HEK293 (cell line): Measurements from ENCODE around the gene DHPS.

ENCODE experiments used
- CTCF ChIA-PET: fragments of 350-600 bp; formaldehyde crosslinking; extraction: SDS; loops from one replicate; lab custom pipeline; 2021; ENCODE audit warnings: antibody characterized with exemption; lab: Yijun Ruan, JAX
- POLR2A ChIA-PET: fragments of 300-600 bp; formaldehyde crosslinking; extraction: SDS; loops from one replicate; lab custom pipeline; 2020; ENCODE audit warnings: antibody characterized with exemption, inconsistent platforms; lab: Yijun Ruan, JAX
- H3K27ac ChIP-seq: fragments of 200-500 bp; sonication (Bioruptor generic); 2 replicates; pipeline ENCODE4 v1.5.1; 2014; ENCODE audit warnings: low read depth, low read length, control low read depth, inconsistent platforms; ENCODE audit errors: extremely low read depth
- H3K36me3 ChIP-seq, 2 experiments: fragments of 200-500 bp in 1 of 2; sonication (Bioruptor generic) in 1 of 2; 1 replicate in 1 of 2; 2 replicates in 1 of 2; pipeline ENCODE4 v1.5.1; 2014 to 2017; ENCODE audit warnings: inconsistent platforms in 2 of 2, low read length in 2 of 2; ENCODE audit not compliant: control insufficient read depth in 2 of 2, insufficient read depth in 1 of 2
- H3K4me1 ChIP-seq: fragments of 200-500 bp; sonication (Bioruptor generic); 2 replicates; pipeline ENCODE4 v1.5.1; 2014; ENCODE audit warnings: mild to moderate bottlenecking, low read length, inconsistent platforms; ENCODE audit not compliant: control insufficient read depth, insufficient read depth
- H3K4me3 ChIP-seq: 2 replicates; pipeline ENCODE4 v1.5.1; 2011; ENCODE audit warnings: low read depth, mild to moderate bottlenecking, control low read depth, low read length, moderate library complexity
- H3K9me3 ChIP-seq: fragments of 200-500 bp; sonication (Bioruptor generic); 2 replicates; pipeline ENCODE4 v1.5.1; 2014; ENCODE audit warnings: low read depth, low read length, inconsistent platforms; ENCODE audit not compliant: control insufficient read depth, insufficient read depth
- EGR2 ChIP-seq: fragments of 450-650 bp; formaldehyde crosslinking; IDR thresholded peaks from 2 replicates; pipeline ENCODE4 v1.5.1; 2016; ENCODE audit warnings: low read depth, missing biosample characterization, missing genetic modification characterization
- GLI4 ChIP-seq: fragments of 450-650 bp; formaldehyde crosslinking; IDR thresholded peaks from 2 replicates; pipeline ENCODE4 v1.5.1; 2016; ENCODE audit warnings: missing biosample characterization, missing genetic modification characterization
- KLF9 ChIP-seq: fragments of 450-650 bp; formaldehyde crosslinking; IDR thresholded peaks from 2 replicates; pipeline ENCODE4 v1.5.1; 2016; ENCODE audit warnings: missing biosample characterization, missing genetic modification characterization, low read depth
- MZF1 ChIP-seq: fragments of 450-650 bp; formaldehyde crosslinking; IDR thresholded peaks from 2 replicates; pipeline ENCODE4 v1.5.1; 2017; ENCODE audit warnings: missing biosample characterization, missing genetic modification characterization, borderline replicate concordance
- RBAK ChIP-seq: fragments of 450-650 bp; formaldehyde crosslinking; IDR thresholded peaks from 2 replicates; pipeline ENCODE4 v1.5.1; 2016; ENCODE audit warnings: missing biosample characterization, missing genetic modification characterization
- SCRT1 ChIP-seq: fragments of 450-650 bp; formaldehyde crosslinking; IDR thresholded peaks from 2 replicates; pipeline ENCODE4 v1.5.1; 2016; ENCODE audit warnings: missing biosample characterization, missing genetic modification characterization, borderline replicate concordance
- YY2 ChIP-seq: fragments of 450-650 bp; formaldehyde crosslinking; IDR thresholded peaks from 2 replicates; pipeline ENCODE4 v1.5.1; 2016; ENCODE audit warnings: missing biosample characterization, missing genetic modification characterization
- ZBTB17 ChIP-seq: fragments of 450-650 bp; formaldehyde crosslinking; IDR thresholded peaks from 2 replicates; pipeline ENCODE4 v1.5.1; 2016; ENCODE audit warnings: missing biosample characterization, missing genetic modification characterization
- ZBTB48 ChIP-seq: fragments of 450-650 bp; formaldehyde crosslinking; IDR thresholded peaks from 2 replicates; pipeline ENCODE4 v1.5.1; 2016; ENCODE audit warnings: missing biosample characterization, missing genetic modification characterization
- ZBTB49 ChIP-seq: fragments of 450-650 bp; formaldehyde crosslinking; IDR thresholded peaks from 2 replicates; pipeline ENCODE4 v1.5.1; 2016; ENCODE audit warnings: missing biosample characterization, missing genetic modification characterization, low read depth
- ZIC2 ChIP-seq: fragments of 450-650 bp; formaldehyde crosslinking; IDR thresholded peaks from 2 replicates; pipeline ENCODE4 v1.5.1; 2016; ENCODE audit warnings: missing biosample characterization, missing genetic modification characterization
- ZNF112 ChIP-seq: fragments of 450-650 bp; formaldehyde crosslinking; IDR thresholded peaks from 2 replicates; pipeline ENCODE4 v1.5.0; 2017; ENCODE audit warnings: missing biosample characterization, missing genetic modification characterization
- ZNF19 ChIP-seq: fragments of 450-650 bp; formaldehyde crosslinking; IDR thresholded peaks from 2 replicates; pipeline ENCODE4; 2016; ENCODE audit warnings: missing biosample characterization, missing genetic modification characterization, low read depth
- ZNF202 ChIP-seq: fragments of 450-650 bp; formaldehyde crosslinking; IDR thresholded peaks from 2 replicates; pipeline ENCODE4 v1.5.1; 2016; ENCODE audit warnings: missing biosample characterization, missing genetic modification characterization, borderline replicate concordance
- ZNF266 ChIP-seq: fragments of 450-650 bp; formaldehyde crosslinking; IDR thresholded peaks from 2 replicates; pipeline ENCODE4 v1.5.1; 2016; ENCODE audit warnings: missing biosample characterization, missing genetic modification characterization, low read depth
- ZNF366 ChIP-seq: fragments of 450-650 bp; formaldehyde crosslinking; conservative IDR thresholded peaks from 2 replicates; pipeline ENCODE4 v1.5.1; 2016; ENCODE audit warnings: missing biosample characterization, missing genetic modification characterization
- ZNF394 ChIP-seq: fragments of 450-650 bp; formaldehyde crosslinking; IDR thresholded peaks from 2 replicates; pipeline ENCODE4 v1.5.1; 2016; ENCODE audit warnings: missing biosample characterization, missing genetic modification characterization, mild to moderate bottlenecking, moderate library complexity, borderline replicate concordance
- ZNF426 ChIP-seq: fragments of 450-650 bp; formaldehyde crosslinking; IDR thresholded peaks from 2 replicates; pipeline ENCODE4 v1.5.1; 2017; ENCODE audit warnings: missing biosample characterization, missing genetic modification characterization, mild to moderate bottlenecking, inconsistent platforms, moderate library complexity
- ZNF510 ChIP-seq: fragments of 450-650 bp; formaldehyde crosslinking; IDR thresholded peaks from 2 replicates; pipeline ENCODE4 v1.5.1; 2018; ENCODE audit warnings: mild to moderate bottlenecking, missing genetic modification characterization, missing biosample characterization; ENCODE audit not compliant: insufficient replicate concordance
- ZNF548 ChIP-seq: fragments of 450-650 bp; formaldehyde crosslinking; IDR thresholded peaks from 2 replicates; pipeline ENCODE4 v1.5.1; 2016; ENCODE audit warnings: missing biosample characterization, missing genetic modification characterization
- ZNF558 ChIP-seq: fragments of 450-650 bp; formaldehyde crosslinking; IDR thresholded peaks from 2 replicates; pipeline ENCODE4 v1.5.1; 2016; ENCODE audit warnings: missing biosample characterization, missing genetic modification characterization
- ZNF768 ChIP-seq: fragments of 450-650 bp; formaldehyde crosslinking; IDR thresholded peaks from 2 replicates; pipeline ENCODE4 v1.5.1; 2018; ENCODE audit warnings: missing biosample characterization, mild to moderate bottlenecking, missing genetic modification characterization
- ZNF843 ChIP-seq: fragments of 450-650 bp; formaldehyde crosslinking; IDR thresholded peaks from 2 replicates; pipeline ENCODE4 v1.5.1; 2016; ENCODE audit warnings: missing biosample characterization, missing genetic modification characterization
- TF ChIP-seq, protein P1 (sequence below): fragments of 450-650 bp; formaldehyde crosslinking; conservative IDR thresholded peaks from 2 replicates; pipeline ENCODE4 v1.5.1; 2016; ENCODE audit warnings: low read depth, missing biosample characterization, missing genetic modification characterization
- TF ChIP-seq, protein P2 (sequence below): fragments of 450-650 bp; formaldehyde crosslinking; IDR thresholded peaks from 2 replicates; pipeline ENCODE4 v1.5.1; 2016; ENCODE audit warnings: missing biosample characterization, missing genetic modification characterization
- TF ChIP-seq, protein P3 (sequence below): fragments of 450-650 bp; formaldehyde crosslinking; IDR thresholded peaks from 2 replicates; pipeline ENCODE4 v1.5.1; 2016; ENCODE audit warnings: missing biosample characterization, missing genetic modification characterization, borderline replicate concordance

Gene DHPS

GRCh38 chr19:12723381-12723640, 41.6 kb upstream of the DHPS start:
- TF ChIP-seq, protein P1, sequence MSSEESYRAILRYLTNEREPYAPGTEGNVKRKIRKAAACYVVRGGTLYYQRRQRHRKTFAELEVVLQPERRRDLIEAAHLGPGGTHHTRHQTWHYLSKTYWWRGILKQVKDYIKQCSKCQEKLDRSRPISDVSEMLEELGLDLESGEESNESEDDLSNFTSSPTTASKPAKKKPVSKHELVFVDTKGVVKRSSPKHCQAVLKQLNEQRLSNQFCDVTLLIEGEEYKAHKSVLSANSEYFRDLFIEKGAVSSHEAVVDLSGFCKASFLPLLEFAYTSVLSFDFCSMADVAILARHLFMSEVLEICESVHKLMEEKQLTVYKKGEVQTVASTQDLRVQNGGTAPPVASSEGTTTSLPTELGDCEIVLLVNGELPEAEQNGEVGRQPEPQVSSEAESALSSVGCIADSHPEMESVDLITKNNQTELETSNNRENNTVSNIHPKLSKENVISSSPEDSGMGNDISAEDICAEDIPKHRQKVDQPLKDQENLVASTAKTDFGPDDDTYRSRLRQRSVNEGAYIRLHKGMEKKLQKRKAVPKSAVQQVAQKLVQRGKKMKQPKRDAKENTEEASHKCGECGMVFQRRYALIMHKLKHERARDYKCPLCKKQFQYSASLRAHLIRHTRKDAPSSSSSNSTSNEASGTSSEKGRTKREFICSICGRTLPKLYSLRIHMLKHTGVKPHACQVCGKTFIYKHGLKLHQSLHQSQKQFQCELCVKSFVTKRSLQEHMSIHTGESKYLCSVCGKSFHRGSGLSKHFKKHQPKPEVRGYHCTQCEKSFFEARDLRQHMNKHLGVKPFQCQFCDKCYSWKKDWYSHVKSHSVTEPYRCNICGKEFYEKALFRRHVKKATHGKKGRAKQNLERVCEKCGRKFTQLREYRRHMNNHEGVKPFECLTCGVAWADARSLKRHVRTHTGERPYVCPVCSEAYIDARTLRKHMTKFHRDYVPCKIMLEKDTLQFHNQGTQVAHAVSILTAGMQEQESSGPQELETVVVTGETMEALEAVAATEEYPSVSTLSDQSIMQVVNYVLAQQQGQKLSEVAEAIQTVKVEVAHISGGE: no peak
- TF ChIP-seq ZNF843 (tag by site-specific recombination) (no peak), ZNF426 (tag by site-specific recombination) (no peak), MZF1 (tag by site-specific recombination) (no peak), ZBTB48 (no peak), ZNF112 (tag by site-specific recombination) (no peak), ZNF548 (tag by site-specific recombination) (no peak), ZNF768 (no peak), ZBTB17 (tag by site-specific recombination) (no peak), ZNF366 (tag by site-specific recombination) (no peak), ZNF19 (tag by site-specific recombination) (no peak)
- Histone ChIP-seq H3K4me3 (peak overlapping the region; percentile 79), H3K27ac (peak overlapping the region; percentile 97), H3K4me1 (no peaks in the 10 kb centered on the region), H3K36me3 (peaks cover 10 to 28% of the 10 kb centered on the region in 2 experiments; a peak in 2 of 3 replicates), H3K9me3 (no peaks in the 10 kb centered on the region)
- POLR2A ChIA-PET: interaction anchor here (0.7 to 5.1 kb wide), 12 partner anchors 8 to 168 kb away, joined by 3 to 89 read pairs (median 4); partner anchors contain the start of genes DHPS, FBXW9, GCDH and GET3
- CTCF ChIA-PET: interaction anchor here (0.6 to 3.3 kb wide), 9 partner anchors 10 to 328 kb away, joined by 3 to 19 read pairs (median 3); partner anchors contain the start of genes GET3 and TRIR

GRCh38 chr19:12722566-12723380, 41.1 kb upstream of the DHPS start:
- no peaks in the 10 kb centered on the region for H3K4me1 ChIP-seq
- CTCF ChIA-PET: interaction anchor here (0.6 to 3.3 kb wide), 10 partner anchors 11 to 328 kb away, joined by 3 to 19 read pairs (median 3); partner anchors contain the start of genes GET3 and TRIR
- no peaks in the 10 kb centered on the region for H3K9me3 ChIP-seq
- H3K36me3 ChIP-seq: peaks cover 14 to 29% of the 10 kb centered on the region in 2 experiments; a peak in 2 of 3 replicates
- POLR2A ChIA-PET: interaction anchor here (0.6 to 5.1 kb wide), 14 partner anchors 9 to 168 kb away, joined by 3 to 89 read pairs (median 4); partner anchors contain the start of genes DHPS, FBXW9, GCDH and GET3
- H3K27ac ChIP-seq: peak overlapping the region; percentile 97
- H3K4me3 ChIP-seq: peak overlapping the region; percentile 79
- TF ChIP-seq ZNF510 (tag by site-specific recombination) (no peak), EGR2 (no peak), ZNF266 (tag by site-specific recombination) (no peak), ZBTB49 (no peak), SCRT1 (no peak), ZNF202 (tag by site-specific recombination) (no peak), ZNF394 (tag by site-specific recombination) (peak; percentile 62; the same call in 1 of the 2 replicates), YY2 (tag by site-specific recombination) (0 out of 2 replicates have a peak, but pooled peaks have one; percentile 17), ZNF558 (tag by site-specific recombination) (peak; percentile 58), KLF9 (tag by site-specific recombination) (0 out of 2 replicates have a peak, but pooled peaks have one; percentile 17), RBAK (tag by site-specific recombination) (peak; percentile 67; the same call in 1 of the 2 replicates), GLI4 (tag by site-specific recombination) (no peak), ZIC2 (tag by site-specific recombination) (peak; percentile 21; the same call in 1 of the 2 replicates)
- TF ChIP-seq, protein P2, sequence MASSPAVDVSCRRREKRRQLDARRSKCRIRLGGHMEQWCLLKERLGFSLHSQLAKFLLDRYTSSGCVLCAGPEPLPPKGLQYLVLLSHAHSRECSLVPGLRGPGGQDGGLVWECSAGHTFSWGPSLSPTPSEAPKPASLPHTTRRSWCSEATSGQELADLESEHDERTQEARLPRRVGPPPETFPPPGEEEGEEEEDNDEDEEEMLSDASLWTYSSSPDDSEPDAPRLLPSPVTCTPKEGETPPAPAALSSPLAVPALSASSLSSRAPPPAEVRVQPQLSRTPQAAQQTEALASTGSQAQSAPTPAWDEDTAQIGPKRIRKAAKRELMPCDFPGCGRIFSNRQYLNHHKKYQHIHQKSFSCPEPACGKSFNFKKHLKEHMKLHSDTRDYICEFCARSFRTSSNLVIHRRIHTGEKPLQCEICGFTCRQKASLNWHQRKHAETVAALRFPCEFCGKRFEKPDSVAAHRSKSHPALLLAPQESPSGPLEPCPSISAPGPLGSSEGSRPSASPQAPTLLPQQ (tag by site-specific recombination): peak; percentile 77
- TF ChIP-seq, protein P3, sequence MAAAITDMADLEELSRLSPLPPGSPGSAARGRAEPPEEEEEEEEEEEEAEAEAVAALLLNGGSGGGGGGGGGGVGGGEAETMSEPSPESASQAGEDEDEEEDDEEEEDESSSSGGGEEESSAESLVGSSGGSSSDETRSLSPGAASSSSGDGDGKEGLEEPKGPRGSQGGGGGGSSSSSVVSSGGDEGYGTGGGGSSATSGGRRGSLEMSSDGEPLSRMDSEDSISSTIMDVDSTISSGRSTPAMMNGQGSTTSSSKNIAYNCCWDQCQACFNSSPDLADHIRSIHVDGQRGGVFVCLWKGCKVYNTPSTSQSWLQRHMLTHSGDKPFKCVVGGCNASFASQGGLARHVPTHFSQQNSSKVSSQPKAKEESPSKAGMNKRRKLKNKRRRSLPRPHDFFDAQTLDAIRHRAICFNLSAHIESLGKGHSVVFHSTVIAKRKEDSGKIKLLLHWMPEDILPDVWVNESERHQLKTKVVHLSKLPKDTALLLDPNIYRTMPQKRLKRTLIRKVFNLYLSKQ: no peak
